Right cardiac atrium (tissue), 5 donors: ENCODE data around the gene LCE1F. TPM values are rescaled to one million over a fixed set of nuclear protein-coding genes. Genes with fewer than 3 reads are reported as not detected.

ENCODE experiments used
- ATAC-seq, 2 donors: fragments of 200-7000 bp; cut with Tn5 transposase; one replicate each; pipeline versions ENCODE4 v1.8.0 to v1.9.1; 2020; ENCODE audit warnings: moderate library complexity in 2 of 2, mild to moderate bottlenecking in 1 of 2
- DNase-seq, 3 donors: peaks; one replicate each; pipeline ENCODE4 v3.0.0-alpha.2; 2020
- H3K27ac ChIP-seq: one replicate; pipeline ENCODE4 v1.5.1; 2013; ENCODE audit warnings: mild to moderate bottlenecking, low read length, control low read depth, moderate library complexity
- H3K27me3 ChIP-seq: one replicate; pipeline ENCODE4 v1.6.1; 2013; ENCODE audit not compliant: control insufficient read depth, insufficient read depth
- H3K4me1 ChIP-seq: one replicate; pipeline ENCODE4 v1.6.1; 2013; ENCODE audit warnings: low read length; ENCODE audit not compliant: control insufficient read depth, insufficient read depth
- H3K4me3 ChIP-seq: one replicate; pipeline ENCODE4 v1.5.1; 2013; ENCODE audit warnings: low read length, control low read depth
- H3K9me3 ChIP-seq: one replicate; pipeline ENCODE4 v1.6.1; 2013; ENCODE audit warnings: low read length; ENCODE audit not compliant: control insufficient read depth
- WGBS: extraction: QIAGEN DNeasy Blood & Tissue Kit; methylation state at CpG from one replicate; pipeline ENCODE4 v1.1.7; 2013; 5-methylcytosine and 5-hydroxymethylcytosine counted together
- intact Hi-C, 4 donors: fragments of 100-400 bp; cut with DNase I; formaldehyde crosslinking; loops; one replicate each; pipeline versions ENCODE4 v1.11.0 to v1.14.0; 2022 to 2023
- polyA plus RNA-seq: library from polyadenylated mRNA; stranded (reverse); fragments of 200-250 nt; gene quantifications from one replicate; pipeline ENCODE4 v1.2.3, GENCODE V29; 2013
- total RNA-seq, 4 donors: library from RNA; stranded (reverse); fragmentation: NEBNext Ultra II Directional; extraction: Animal tissue kit (Norgen Biotek cat#: 25700); gene quantifications; one replicate each; pipeline ENCODE4 v1.2.1, GENCODE V29; 2021
- donor health status: healthy with polysubstance abuse.
- donor health status: DM: no; HTN: yes; CAD: no.
- donor health status: DM: no; HTN: no; CAD: no.
- donor health status: DM: no; HTN: yes; CAD: no; lungs with severe emphysema.
- donor health status: DM: yes; HTN: yes; CAD: no.

Gene LCE1F
- total and polyA plus RNA-seq, 5 donors, result not detected

GRCh38 chr1:152752225-152752624 lies 22.7 kb upstream of the LCE1F start:
- ATAC-seq, result no peak
- H3K9me3 ChIP-seq, result no peaks in the 10 kb centered on the region
- no peak for DNase-seq
- 59% methylated on average over 1 of the region's 1 CpG for WGBS
- no peaks in the 10 kb centered on the region for H3K4me1 ChIP-seq
- H3K27ac ChIP-seq, result no peak overlapping the region
- intact Hi-C loops, result no loop called here
- H3K27me3 ChIP-seq, result no peaks in the 10 kb centered on the region
- H3K4me3 ChIP-seq, result no peak overlapping the region

DNA sequence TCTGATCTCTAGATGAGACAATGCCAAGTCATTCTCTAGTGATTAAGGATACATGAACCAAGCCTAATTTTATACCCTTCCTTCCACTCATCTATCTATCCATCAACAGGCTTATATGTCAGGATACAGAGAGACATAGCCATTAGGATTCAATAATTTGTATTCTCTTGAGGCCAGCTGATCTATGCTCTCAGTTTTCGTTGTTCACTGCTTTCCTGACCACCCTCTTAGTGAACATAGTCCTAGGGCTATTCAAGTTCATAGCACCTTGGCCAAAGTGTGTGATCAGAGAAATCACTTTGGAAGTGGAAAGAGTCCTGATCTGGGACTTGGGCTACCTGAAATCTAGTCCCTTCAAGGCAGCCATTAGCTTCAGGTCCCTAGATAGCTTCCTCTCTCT lies 21.4 kb upstream of the LCE1F start:
- DNase-seq (no peak), ATAC-seq (no peak)
- no peaks in the 10 kb centered on the region for H3K27me3 ChIP-seq
- intact Hi-C loops, result no loop called here
- no peaks in the 10 kb centered on the region for H3K9me3 ChIP-seq
- H3K4me3 ChIP-seq, result no peak overlapping the region
- WGBS, result 15% methylated on average over 1 of the region's 1 CpG
- no peak overlapping the region for H3K27ac ChIP-seq
- H3K4me1 ChIP-seq, result no peaks in the 10 kb centered on the region

DNA sequence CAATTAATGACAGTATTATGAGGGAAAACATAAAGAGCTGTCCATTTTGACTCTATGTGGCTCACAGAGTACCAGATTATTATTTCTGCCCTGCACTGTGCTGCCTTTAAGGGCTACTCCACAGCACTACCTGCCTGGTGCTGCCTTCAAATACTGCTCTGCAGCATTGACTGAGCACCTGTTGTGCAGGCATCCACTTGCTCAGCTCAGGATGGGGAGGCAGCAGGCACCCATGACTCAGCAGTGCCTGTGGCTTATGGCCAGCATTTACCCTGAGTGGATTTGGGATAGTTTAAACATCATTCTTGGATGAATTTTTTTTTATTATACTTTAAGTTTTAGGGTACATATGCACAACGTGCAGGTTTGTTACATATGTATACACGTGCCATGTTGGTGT lies 18.1 kb upstream of the LCE1F start:
- no peaks in the 10 kb centered on the region for H3K4me1 ChIP-seq
- no peaks in the 10 kb centered on the region for H3K9me3 ChIP-seq
- 53% methylated on average over 2 of the region's 2 CpGs for WGBS
- H3K4me3 ChIP-seq, result no peak overlapping the region
- no peaks in the 10 kb centered on the region for H3K27me3 ChIP-seq
- no peak for ATAC-seq
- no peak overlapping the region for H3K27ac ChIP-seq
- intact Hi-C loops, result no loop called here
- no peak for DNase-seq

GRCh38 chr1:152757747-152758146 lies 17.2 kb upstream of the LCE1F start, which contains the start of gene KPRP:
Gene KPRP, plus strand, starts transcription at chr1:152758025. Its CDS starts 1,564 bp downstream, at chr1:152759589.
- no peak within 1 kb of the TSS for H3K4me3 ChIP-seq
- no peaks in the 10 kb centered on the region for H3K4me1 ChIP-seq
- no peaks in the 10 kb centered on the region for H3K27me3 ChIP-seq
- DNase-seq, result no peak
- no peak within 1 kb of the TSS for H3K27ac ChIP-seq
- ATAC-seq, result no peak
- intact Hi-C loops, result no loop called here
- H3K9me3 ChIP-seq, result no peaks in the 10 kb centered on the region
- WGBS, result 69% methylated on average over 6 of the region's 6 CpGs

DNA sequence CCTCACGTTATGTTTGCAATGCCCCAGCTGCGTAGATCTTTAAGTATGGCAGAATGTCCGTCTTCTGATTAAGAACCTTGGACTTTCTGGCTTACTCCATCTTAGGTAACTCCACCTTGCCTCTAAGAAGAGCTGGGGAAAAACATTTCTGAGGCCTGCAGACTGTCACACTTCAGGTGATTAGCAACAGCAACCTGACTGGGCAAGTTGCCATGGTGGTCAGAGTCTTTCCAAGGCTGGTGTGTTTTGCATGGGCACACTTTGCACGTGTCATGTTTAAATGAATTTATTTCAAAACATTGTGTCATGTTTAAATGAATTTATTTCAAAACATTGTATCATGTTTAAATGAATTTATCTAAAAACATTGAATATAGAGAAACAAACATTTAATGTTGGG lies 16.3 kb upstream of the LCE1F start:
- DNase-seq, result no peak
- ATAC-seq, result no peak
- no peak overlapping the region for H3K4me3 ChIP-seq
- H3K4me1 ChIP-seq, result no peaks in the 10 kb centered on the region
- no peak overlapping the region for H3K27ac ChIP-seq
- H3K9me3 ChIP-seq, result no peaks in the 10 kb centered on the region
- no peaks in the 10 kb centered on the region for H3K27me3 ChIP-seq
- 75% methylated on average over 4 of the region's 4 CpGs for WGBS
- intact Hi-C loops, result no loop called here

DNA sequence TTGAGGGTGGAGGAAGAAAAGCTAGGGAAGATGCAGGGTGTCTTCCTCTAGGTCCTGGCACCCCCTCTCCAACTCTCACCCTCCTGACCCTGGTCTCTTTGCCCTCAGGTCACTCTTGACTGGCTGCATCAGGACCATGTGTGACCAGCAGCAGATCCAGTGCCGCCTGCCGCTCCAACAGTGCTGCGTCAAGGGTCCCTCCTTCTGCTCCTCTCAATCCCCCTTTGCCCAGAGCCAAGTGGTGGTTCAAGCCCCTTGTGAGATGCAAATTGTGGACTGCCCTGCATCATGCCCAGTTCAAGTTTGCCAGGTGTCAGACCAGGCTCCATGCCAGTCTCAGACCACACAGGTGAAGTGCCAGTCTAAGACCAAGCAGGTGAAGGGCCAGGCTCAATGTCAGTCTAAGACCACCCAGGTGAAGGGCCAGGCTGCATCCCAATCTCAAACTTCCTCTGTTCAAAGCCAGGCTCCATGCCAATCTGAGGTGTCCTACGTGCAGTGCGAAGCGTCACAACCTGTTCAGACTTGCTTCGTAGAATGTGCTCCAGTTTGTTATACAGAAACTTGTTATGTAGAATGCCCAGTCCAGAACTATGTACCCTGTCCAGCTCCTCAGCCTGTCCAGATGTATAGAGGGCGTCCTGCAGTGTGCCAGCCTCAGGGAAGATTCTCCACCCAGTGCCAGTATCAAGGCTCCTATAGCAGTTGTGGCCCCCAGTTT lies 15.3 kb upstream of the LCE1F start:
- Histone ChIP-seq H3K4me3 (no peak overlapping the region), H3K27ac (no peak overlapping the region), H3K9me3 (no peaks in the 10 kb centered on the region), H3K4me1 (no peaks in the 10 kb centered on the region), H3K27me3 (no peaks in the 10 kb centered on the region)
- no peak for ATAC-seq
- 83% methylated on average over 8 of the region's 8 CpGs for WGBS
- intact Hi-C loops, result no loop called here
- DNase-seq, result peak in 1 of 3 donors; percentile 14

GRCh38 chr1:152760551-152761190 lies 14.3 kb upstream of the LCE1F start:
- intact Hi-C loops, result no loop called here
- no peak overlapping the region for H3K4me3 ChIP-seq
- H3K4me1 ChIP-seq, result no peaks in the 10 kb centered on the region
- peak in 1 of 2 donors; percentile 16 for ATAC-seq
- no peaks in the 10 kb centered on the region for H3K27me3 ChIP-seq
- DNase-seq, result peak in 2 of 3 donors; percentile 41 to 53
- no peak overlapping the region for H3K27ac ChIP-seq
- no peaks in the 10 kb centered on the region for H3K9me3 ChIP-seq
- 91% methylated on average over 31 of the region's 31 CpGs for WGBS

GRCh38 chr1:152761609-152762213 lies 13.2 kb upstream of the LCE1F start:
- H3K4me1 ChIP-seq, result no peaks in the 10 kb centered on the region
- no peaks in the 10 kb centered on the region for H3K9me3 ChIP-seq
- ATAC-seq (no peak), DNase-seq (no peak)
- WGBS, result 82% methylated on average over 3 of the region's 3 CpGs
- no peak overlapping the region for H3K27ac ChIP-seq
- peaks cover 2% of the 10 kb centered on the region for H3K27me3 ChIP-seq
- no peak overlapping the region for H3K4me3 ChIP-seq
- intact Hi-C loops, result no loop called here

GRCh38 chr1:152768847-152769533 lies 6.0 kb upstream of the LCE1F start:
- Histone ChIP-seq H3K27ac (no peak overlapping the region), H3K4me3 (no peak overlapping the region), H3K9me3 (no peaks in the 10 kb centered on the region), H3K27me3 (peaks cover 2% of the 10 kb centered on the region), H3K4me1 (no peaks in the 10 kb centered on the region)
- 48% methylated on average over 8 of the region's 8 CpGs for WGBS
- no peak for DNase-seq
- ATAC-seq, result no peak
- intact Hi-C loops, result no loop called here

GRCh38 chr1:152770411-152770810 lies 4.5 kb upstream of the LCE1F start:
- intact Hi-C loops, result no loop called here
- no peak for DNase-seq
- ATAC-seq, result no peak
- H3K27ac ChIP-seq, result no peak overlapping the region
- peaks cover 2% of the 10 kb centered on the region for H3K27me3 ChIP-seq
- no peaks in the 10 kb centered on the region for H3K4me1 ChIP-seq
- H3K4me3 ChIP-seq, result no peak overlapping the region
- WGBS, result 73% methylated on average over 1 of the region's 1 CpG
- H3K9me3 ChIP-seq, result no peaks in the 10 kb centered on the region

DNA sequence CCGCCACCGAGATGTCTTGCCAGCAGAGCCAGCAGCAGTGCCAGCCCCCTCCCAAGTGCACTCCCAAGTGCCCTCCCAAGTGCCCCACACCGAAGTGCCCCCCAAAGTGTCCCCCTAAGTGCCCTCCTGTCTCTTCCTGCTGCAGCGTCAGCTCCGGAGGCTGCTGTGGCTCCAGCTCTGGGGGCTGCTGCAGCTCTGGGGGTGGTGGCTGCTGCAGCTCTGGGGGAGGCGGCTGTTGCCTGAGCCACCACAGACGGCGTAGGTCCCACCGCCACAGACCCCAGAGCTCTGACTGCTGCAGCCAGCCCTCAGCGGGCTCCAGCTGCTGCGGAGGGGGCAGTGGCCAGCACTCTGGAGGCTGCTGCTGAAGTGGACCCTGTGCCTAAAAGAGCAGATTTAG lies 1.4 kb downstream of the LCE1F start:
- 71% methylated on average over 11 of the region's 11 CpGs for WGBS
- H3K27me3 ChIP-seq, result no peaks in the 10 kb centered on the region
- intact Hi-C loops, result no loop called here

More for the DNA sequence above, 1.4 kb downstream of the LCE1F start:
- no peak for DNase-seq
- Histone ChIP-seq H3K27ac (no peak overlapping the region), H3K4me3 (no peak overlapping the region), H3K9me3 (no peaks in the 10 kb centered on the region), H3K4me1 (no peaks in the 10 kb centered on the region)
- ATAC-seq, result no peak
